Astrocyte (in vitro differentiated cells and primary cell): ENCODE results near the gene ZBTB7C. TPM values are rescaled to one million over a fixed set of nuclear protein-coding genes. Genes with fewer than 3 reads are reported as not detected.
A peak's percentile ranks its signal among the peaks of the same experiment; 100 is the strongest.

Experiments used
- DNase-seq: peaks from one replicate; pipeline ENCODE4 v3.0.0-alpha.2; 2010; ENCODE audit warnings: low read depth
- FAIRE-seq: peaks from 2 replicates; lab custom pipeline; 2011; peaks lifted over from hg19 to GRCh38; lab: Jason Lieb, UNC
- H2AFZ ChIP-seq: 2 replicates; pipeline ENCODE4 v1.6.0; 2012; ENCODE audit warnings: low read depth, low read length, inconsistent platforms
- H3K27ac ChIP-seq: 2 replicates; pipeline ENCODE4 v1.5.1; 2011; ENCODE audit warnings: low read depth, low read length, inconsistent platforms
- H3K27me3 ChIP-seq: 2 replicates; pipeline ENCODE4 v1.6.0; 2011; ENCODE audit warnings: low read length, inconsistent platforms; ENCODE audit not compliant: insufficient read depth
- H3K36me3 ChIP-seq: 2 replicates; pipeline ENCODE4 v1.5.1; 2011; ENCODE audit warnings: low read length, inconsistent platforms; ENCODE audit not compliant: insufficient read depth
- H3K4me1 ChIP-seq: 2 replicates; pipeline ENCODE4 v1.5.1; 2011; ENCODE audit warnings: low read length, inconsistent platforms; ENCODE audit not compliant: insufficient read depth
- H3K4me2 ChIP-seq: 2 replicates; pipeline ENCODE4 v1.6.0; 2012; ENCODE audit warnings: low read length, inconsistent platforms
- H3K4me3 ChIP-seq: 2 replicates; pipeline ENCODE4 v1.5.1; 2011; ENCODE audit warnings: low read depth, mild to moderate bottlenecking, low read length, inconsistent platforms; ENCODE audit not compliant: insufficient read depth
- H3K79me2 ChIP-seq: 2 replicates; pipeline ENCODE4 v1.6.0; 2012; ENCODE audit warnings: mild to moderate bottlenecking, low read length, inconsistent platforms; ENCODE audit not compliant: insufficient read depth
- H3K9ac ChIP-seq: 2 replicates; pipeline ENCODE4 v1.6.0; 2012; ENCODE audit warnings: mild to moderate bottlenecking, low read length, inconsistent platforms
- H3K9me3 ChIP-seq: 2 replicates; pipeline ENCODE4 v1.5.1; 2012; ENCODE audit warnings: low read depth, mild to moderate bottlenecking, low read length, inconsistent platforms; ENCODE audit not compliant: insufficient read depth
- H4K20me1 ChIP-seq: 2 replicates; pipeline ENCODE4 v1.6.0; 2012; ENCODE audit warnings: low read length, inconsistent platforms; ENCODE audit not compliant: insufficient read depth
- H3K27ac Mint-ChIP-seq: one replicate; pipeline ENCODE4 v1.8.0; 2021; ENCODE audit warnings: mild to moderate bottlenecking, mixed read lengths; ENCODE audit not compliant: unreplicated experiment
- H3K27me3 Mint-ChIP-seq: one replicate; pipeline ENCODE4 v1.8.0; 2021; ENCODE audit warnings: low read depth, mixed read lengths; ENCODE audit not compliant: unreplicated experiment
- H3K36me3 Mint-ChIP-seq: one replicate; pipeline ENCODE4 v1.8.0; 2021; ENCODE audit warnings: low read depth, mixed read lengths; ENCODE audit not compliant: unreplicated experiment
- H3K4me1 Mint-ChIP-seq: one replicate; pipeline ENCODE4 v1.8.0; 2021; ENCODE audit warnings: low read depth, mixed read lengths; ENCODE audit not compliant: unreplicated experiment
- H3K4me3 Mint-ChIP-seq: one replicate; pipeline ENCODE4 v1.8.0; 2021; ENCODE audit warnings: mild to moderate bottlenecking, moderate library complexity, mixed read lengths; ENCODE audit not compliant: unreplicated experiment
- H3K9me3 Mint-ChIP-seq: one replicate; pipeline ENCODE4 v1.8.0; 2021; ENCODE audit warnings: mild to moderate bottlenecking, mixed read lengths; ENCODE audit not compliant: unreplicated experiment
- CTCF ChIP-seq: IDR thresholded peaks from 2 replicates; pipeline ENCODE4 v1.5.1; 2011; ENCODE audit warnings: low read depth, mild to moderate bottlenecking, inconsistent platforms, low read length, moderate library complexity; ENCODE audit not compliant: insufficient read depth
- EZH2 ChIP-seq: IDR thresholded peaks from 2 replicates; pipeline ENCODE4 v1.6.1; 2012; ENCODE audit warnings: mild to moderate bottlenecking, low read length, inconsistent platforms; ENCODE audit not compliant: insufficient read depth
- total RNA-seq: library from RNA; stranded (reverse); gene quantifications from 2 replicates; pipeline ENCODE4 v1.2.1, GENCODE V29; 2021

Gene ZBTB7C
- total RNA-seq, 1 donor from 2014 or later: 1.0 TPM

GRCh38 chr18:48328473-48329210 lies 80.5 kb downstream of the ZBTB7C start:
- no peak for FAIRE-seq

GRCh38 chr18:48326901-48327675 lies 82.1 kb downstream of the ZBTB7C start:
- TF ChIP-seq EZH2 (no peak), CTCF (no peak)
- H3K4me2 ChIP-seq: peak overlapping the region; percentile 13
- Mint-ChIP-seq H3K9me3 (peaks cover 1% of the 10 kb centered on the region), H3K36me3 (peaks cover 5% of the 10 kb centered on the region), H3K27me3 (no peaks in the 10 kb centered on the region), H3K4me1 (peaks cover 57% of the 10 kb centered on the region), H3K4me3 (no peak overlapping the region), H3K27ac (peak overlapping the region; percentile 96)
- no peaks in the 10 kb centered on the region for H3K36me3 ChIP-seq
- H2AFZ ChIP-seq: peak overlapping the region; percentile 28
- H3K9ac ChIP-seq: peak overlapping the region; percentile 30
- peak overlapping the region; percentile 61 for H3K27ac ChIP-seq
- H3K4me1 ChIP-seq: peaks cover 33% of the 10 kb centered on the region
- peak; percentile 71 for DNase-seq
- no peaks in the 10 kb centered on the region for H3K9me3 ChIP-seq
- FAIRE-seq: no peak
- H4K20me1 ChIP-seq: no peaks in the 10 kb centered on the region
- H3K4me3 ChIP-seq: no peak overlapping the region
- no peaks in the 10 kb centered on the region for H3K27me3 ChIP-seq
- no peaks in the 10 kb centered on the region for H3K79me2 ChIP-seq

More at GRCh38 chr18:48328473-48329210, 80.5 kb downstream of the ZBTB7C start:
- Histone ChIP-seq H3K4me3 (no peak overlapping the region), H3K4me2 (peak overlapping the region; percentile 30), H3K79me2 (no peaks in the 10 kb centered on the region), H3K27ac (peak overlapping the region; percentile 70), H3K9ac (no peak overlapping the region), H3K4me1 (peaks cover 33% of the 10 kb centered on the region), H3K36me3 (no peaks in the 10 kb centered on the region), H3K9me3 (no peaks in the 10 kb centered on the region), H3K27me3 (no peaks in the 10 kb centered on the region), H2AFZ (no peak overlapping the region), H4K20me1 (no peaks in the 10 kb centered on the region)
- peaks cover 3% of the 10 kb centered on the region for H3K36me3 Mint-ChIP-seq
- DNase-seq: peak; percentile 83
- peaks cover 60% of the 10 kb centered on the region for H3K4me1 Mint-ChIP-seq
- peak overlapping the region; percentile 88 for H3K27ac Mint-ChIP-seq
- no peaks in the 10 kb centered on the region for H3K27me3 Mint-ChIP-seq
- no peak overlapping the region for H3K4me3 Mint-ChIP-seq
- TF ChIP-seq EZH2 (no peak), CTCF (no peak)
- peaks cover 1% of the 10 kb centered on the region for H3K9me3 Mint-ChIP-seq
